Measurements from ENCODE around the gene SLC2A13. TPM values are rescaled to one million over a fixed set of nuclear protein-coding genes. Genes with fewer than 3 reads are reported as not detected.

Gene SLC2A13
- total and polyA plus RNA-seq, 4 donors: 3.2 to 21.4 (median 7.4) TPM

DNA sequence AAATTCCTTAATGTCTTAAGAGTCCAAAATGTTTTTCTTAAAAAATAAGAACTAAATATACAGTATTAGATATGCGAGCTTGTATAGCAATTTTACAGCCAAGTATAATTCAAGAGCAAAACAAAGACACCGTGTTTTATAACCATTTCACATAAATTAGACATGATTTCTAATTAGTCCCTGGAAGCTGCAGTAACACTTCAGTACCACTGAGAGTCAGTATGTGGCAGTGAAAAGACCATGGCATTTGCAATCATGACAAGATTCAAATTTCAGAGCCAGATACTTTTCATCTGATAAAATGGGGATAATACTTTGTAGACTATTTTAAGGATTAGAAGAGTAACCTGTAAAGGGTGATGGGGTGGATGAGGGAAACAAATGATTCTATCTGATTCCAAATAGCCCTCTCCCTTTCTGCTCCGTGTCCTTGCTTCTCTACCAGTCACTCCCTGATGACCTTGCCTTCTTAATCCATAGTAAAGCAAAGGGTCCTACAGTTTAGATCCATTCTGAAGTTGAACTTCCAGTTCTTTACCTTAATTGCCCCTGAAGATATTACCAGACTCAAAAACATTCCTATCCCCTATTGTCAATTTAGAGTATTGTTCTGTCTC, 340.8 kb downstream of the SLC2A13 start:
- H3K36me3 ChIP-seq (ENCODE audit: control insufficient read depth in 4 of 4, insufficient read depth in 4 of 4, low read length in 4 of 4): peaks cover 0 to 9% (median 2%) of the 10 kb centered on the region in 4 donors
- TF ChIP-seq, protein P1, sequence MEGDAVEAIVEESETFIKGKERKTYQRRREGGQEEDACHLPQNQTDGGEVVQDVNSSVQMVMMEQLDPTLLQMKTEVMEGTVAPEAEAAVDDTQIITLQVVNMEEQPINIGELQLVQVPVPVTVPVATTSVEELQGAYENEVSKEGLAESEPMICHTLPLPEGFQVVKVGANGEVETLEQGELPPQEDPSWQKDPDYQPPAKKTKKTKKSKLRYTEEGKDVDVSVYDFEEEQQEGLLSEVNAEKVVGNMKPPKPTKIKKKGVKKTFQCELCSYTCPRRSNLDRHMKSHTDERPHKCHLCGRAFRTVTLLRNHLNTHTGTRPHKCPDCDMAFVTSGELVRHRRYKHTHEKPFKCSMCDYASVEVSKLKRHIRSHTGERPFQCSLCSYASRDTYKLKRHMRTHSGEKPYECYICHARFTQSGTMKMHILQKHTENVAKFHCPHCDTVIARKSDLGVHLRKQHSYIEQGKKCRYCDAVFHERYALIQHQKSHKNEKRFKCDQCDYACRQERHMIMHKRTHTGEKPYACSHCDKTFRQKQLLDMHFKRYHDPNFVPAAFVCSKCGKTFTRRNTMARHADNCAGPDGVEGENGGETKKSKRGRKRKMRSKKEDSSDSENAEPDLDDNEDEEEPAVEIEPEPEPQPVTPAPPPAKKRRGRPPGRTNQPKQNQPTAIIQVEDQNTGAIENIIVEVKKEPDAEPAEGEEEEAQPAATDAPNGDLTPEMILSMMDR (IDR thresholded peaks at IDR 0.05; ENCODE audit: control extremely low read depth, extremely low read depth): peak; percentile 65
- peak; percentile 62 for ATAC-seq (ENCODE audit: insufficient read depth, low FRiP score)
- H3K9ac ChIP-seq (ENCODE audit: insufficient read depth in 1 of 2, low read length in 2 of 2): no peak overlapping the region
- 56 to 66% methylated on average over 3 of the region's 3 CpGs for WGBS, 2 donors
- no peaks in the 10 kb centered on the region for H3K27me3 ChIP-seq (ENCODE audit: control insufficient read depth in 3 of 3, insufficient read depth in 3 of 3, low read length in 2 of 3)
- no peaks in the 10 kb centered on the region for H3K9me3 ChIP-seq (ENCODE audit: control insufficient read depth in 4 of 4, insufficient read depth in 3 of 4, low read length in 3 of 4)
- H3K4me3 ChIP-seq: no peak overlapping the region
- no peaks in the 10 kb centered on the region for H3K4me1 ChIP-seq (ENCODE audit: control insufficient read depth in 5 of 5, insufficient read depth in 5 of 5, low read length in 5 of 5)
- H3K27ac ChIP-seq (ENCODE audit: low read depth in 1 of 2, low read length in 1 of 2): no peak overlapping the region
- peak in 2 of 3 donors; percentile 57 to 72 for DNase-seq

DNA sequence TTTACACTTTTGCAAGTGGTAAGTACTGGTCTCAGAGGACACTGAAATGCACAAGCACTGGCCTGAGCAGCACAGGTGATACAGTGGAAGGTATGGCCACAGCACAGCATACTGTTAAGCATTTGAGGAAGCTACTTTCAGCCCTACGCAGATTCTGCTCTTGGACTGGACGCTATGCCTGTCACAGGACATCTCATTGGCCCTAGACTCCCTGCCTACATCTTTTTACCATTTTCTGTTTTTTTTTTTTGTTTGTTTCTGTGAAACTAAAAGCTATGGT, 342.1 kb downstream of the SLC2A13 start:
- peaks cover 0 to 9% (median 2%) of the 10 kb centered on the region in 4 donors for H3K36me3 ChIP-seq (ENCODE audit: control insufficient read depth in 4 of 4, insufficient read depth in 4 of 4, low read length in 4 of 4)

DNA sequence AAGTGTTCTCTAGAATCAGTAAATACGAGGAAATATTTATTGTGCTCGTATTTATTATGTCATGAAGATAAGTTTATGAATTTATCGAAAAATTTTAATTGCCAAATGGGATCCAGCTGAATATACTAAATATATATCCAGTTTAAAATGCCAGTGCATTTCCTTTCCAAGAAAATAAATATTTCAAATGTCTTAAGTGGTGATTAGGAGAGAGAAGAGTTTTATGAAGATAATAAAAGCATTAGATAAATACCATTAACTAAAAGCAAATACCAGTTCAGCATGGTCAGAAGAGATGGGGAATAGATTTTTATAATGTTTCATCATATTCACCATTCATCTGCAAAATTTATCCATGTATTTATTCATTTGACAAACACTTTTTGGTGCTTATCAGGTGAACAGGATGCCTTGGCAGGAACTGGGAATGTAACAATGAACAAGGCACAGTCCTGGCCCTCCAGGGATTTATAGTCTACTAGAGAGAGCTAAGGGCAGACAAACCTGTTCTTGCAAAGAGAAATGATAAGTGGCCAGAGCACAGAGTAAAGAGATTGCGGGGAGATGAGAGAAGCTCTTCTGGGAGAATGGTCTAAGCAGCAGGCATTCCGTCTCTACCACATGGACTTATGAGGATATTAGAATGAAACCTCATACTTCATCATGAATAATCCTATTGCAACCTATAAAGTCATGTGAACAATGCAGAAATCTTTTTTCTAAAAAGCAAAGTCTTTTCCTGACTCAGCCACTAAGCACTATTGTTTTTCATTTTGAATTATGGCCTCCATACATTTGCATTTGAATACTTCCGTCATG, 342.6 kb downstream of the SLC2A13 start:
- Histone ChIP-seq H3K27ac (ENCODE audit: low read depth in 1 of 2, low read length in 1 of 2) (no peak overlapping the region), H3K36me3 (ENCODE audit: control insufficient read depth in 4 of 4, insufficient read depth in 4 of 4, low read length in 4 of 4) (peaks cover 0 to 9% (median 2%) of the 10 kb centered on the region in 4 donors), H3K4me3 (no peak overlapping the region), H3K9ac (ENCODE audit: insufficient read depth in 1 of 2, low read length in 2 of 2) (no peak overlapping the region), H3K4me1 (ENCODE audit: control insufficient read depth in 5 of 5, insufficient read depth in 5 of 5, low read length in 5 of 5) (no peaks in the 10 kb centered on the region), H3K9me3 (ENCODE audit: control insufficient read depth in 4 of 4, insufficient read depth in 3 of 4, low read length in 3 of 4) (no peaks in the 10 kb centered on the region), H3K27me3 (ENCODE audit: control insufficient read depth in 3 of 3, insufficient read depth in 3 of 3, low read length in 2 of 3) (no peaks in the 10 kb centered on the region)
- ATAC-seq (ENCODE audit: insufficient read depth, low FRiP score) (no peak), DNase-seq (no peak)
- TF ChIP-seq, protein P1 (IDR thresholded peaks at IDR 0.05; ENCODE audit: control extremely low read depth, extremely low read depth): no peak
- WGBS, 2 donors: 86 to 92% methylated on average over 6 of the region's 6 CpGs

More for the DNA sequence above, 342.1 kb downstream of the SLC2A13 start:
- no peak overlapping the region for H3K27ac ChIP-seq (ENCODE audit: low read depth in 1 of 2, low read length in 1 of 2)
- no peak for ATAC-seq (ENCODE audit: insufficient read depth, low FRiP score)
- no peaks in the 10 kb centered on the region for H3K27me3 ChIP-seq (ENCODE audit: control insufficient read depth in 3 of 3, insufficient read depth in 3 of 3, low read length in 2 of 3)
- no peaks in the 10 kb centered on the region for H3K4me1 ChIP-seq (ENCODE audit: control insufficient read depth in 5 of 5, insufficient read depth in 5 of 5, low read length in 5 of 5)
- H3K9me3 ChIP-seq (ENCODE audit: control insufficient read depth in 4 of 4, insufficient read depth in 3 of 4, low read length in 3 of 4): no peaks in the 10 kb centered on the region
- H3K9ac ChIP-seq (ENCODE audit: insufficient read depth in 1 of 2, low read length in 2 of 2): no peak overlapping the region
- H3K4me3 ChIP-seq: no peak overlapping the region
- WGBS, 2 donors: 98 to 99% methylated on average over 2 of the region's 2 CpGs
- DNase-seq: no peak
- TF ChIP-seq, protein P1 (IDR thresholded peaks at IDR 0.05; ENCODE audit: control extremely low read depth, extremely low read depth): no peak

Measured in lung (tissue), 12 donors.